ENCODE data around the gene CARD6.
"Not testable (repeated sequence)": the region's sequence is repeated elsewhere in the genome, so short reads cannot be mapped to it uniquely, and the experiment has no call there.

Gene CARD6

GRCh38 chr5:40841068-40841805 lies at the start of gene CARD6:
TSS of gene CARD6 (plus strand) at chr5:40841367. CDS start at chr5:40841383, 16 bp downstream.
- DNase-seq = peak; percentile 36 to 50

GRCh38 chr5:40791715-40792139 lies 49.4 kb upstream of the CARD6 start:
- no peak for DNase-seq

- DNase-seq = not testable (repeated sequence)
Observed at GRCh38 chr5:40792691-40793090, 48.5 kb upstream of the CARD6 start.

- DNase-seq = not testable (repeated sequence)
Observed at GRCh38 chr5:40794340-40794739, 46.8 kb upstream of the CARD6 start.

GRCh38 chr5:40794877-40795276 lies 46.3 kb upstream of the CARD6 start:
- not testable (repeated sequence) for DNase-seq

GRCh38 chr5:40796487-40796889 lies 44.7 kb upstream of the CARD6 start:
- DNase-seq = no peak

GRCh38 chr5:40797273-40798011 lies 43.7 kb upstream of the CARD6 start:
- DNase-seq = peak; percentile 77 to 89

GRCh38 chr5:40798012-40798800 lies 43.0 kb upstream of the CARD6 start, which contains the start of gene PRKAA1:
TSS of gene PRKAA1 (minus strand) at chr5:40798374. CDS start at chr5:40798189, 185 bp downstream.
- peak; percentile 90 to 92 for DNase-seq

- peak in 1 of 2 experiments; percentile 73 for DNase-seq
Observed at GRCh38 chr5:40798801-40799210, 42.4 kb upstream of the CARD6 start.

GRCh38 chr5:40799258-40799657 lies 41.9 kb upstream of the CARD6 start:
- no peak for DNase-seq

GRCh38 chr5:40801771-40802562 lies 39.2 kb upstream of the CARD6 start:
- no peak for DNase-seq

GRCh38 chr5:40812125-40812524 lies 29.0 kb upstream of the CARD6 start:
- no peak for DNase-seq

GRCh38 chr5:40813698-40814281 lies 27.4 kb upstream of the CARD6 start:
- no peak for DNase-seq

- DNase-seq = no peak
Observed at GRCh38 chr5:40823459-40823858, 17.7 kb upstream of the CARD6 start.

- not testable (repeated sequence) for DNase-seq
Observed at GRCh38 chr5:40825461-40826043, 15.6 kb upstream of the CARD6 start.

GRCh38 chr5:40826489-40827187 lies 14.5 kb upstream of the CARD6 start:
- no peak for DNase-seq

GRCh38 chr5:40827188-40827977 lies 13.8 kb upstream of the CARD6 start:
- DNase-seq = no peak

- DNase-seq = no peak
Observed at GRCh38 chr5:40828021-40828631, 13.0 kb upstream of the CARD6 start.

Measured in SHP77 (cell line).